DND-41 (cell line): ENCODE measurements around the gene GABRR3.

Source experiments
- ATAC-seq: fragments of 200-7000 bp; cut with Tn5 transposase; 3 replicates; pipeline ENCODE4 v1.9.1; 2021; ENCODE audit warnings: low read depth; ENCODE audit not compliant: insufficient read depth
- DNase-seq: peaks from one replicate; pipeline ENCODE4 v3.0.0-alpha.2; 2020
- H2AFZ ChIP-seq: 2 replicates; pipeline ENCODE4 v1.6.0; 2012; ENCODE audit warnings: low read depth, low read length
- H3K27ac ChIP-seq: 2 replicates; pipeline ENCODE4 v1.5.1; 2012; ENCODE audit warnings: low read length, inconsistent platforms
- H3K27me3 ChIP-seq: fragments of 200-600 bp; sonication (generic); 2 replicates; pipeline ENCODE4 v1.6.0; 2012; ENCODE audit warnings: low read length, mild to moderate bottlenecking, inconsistent platforms; ENCODE audit not compliant: insufficient read depth, poor library complexity
- H3K36me3 ChIP-seq: 2 replicates; pipeline ENCODE4 v1.5.1; 2012; ENCODE audit warnings: low read length, inconsistent platforms; ENCODE audit not compliant: insufficient read depth
- H3K4me1 ChIP-seq: 2 replicates; pipeline ENCODE4 v1.5.1; 2012; ENCODE audit warnings: mild to moderate bottlenecking, low read length; ENCODE audit not compliant: insufficient read depth
- H3K4me2 ChIP-seq: 2 replicates; pipeline ENCODE4 v1.6.0; 2012; ENCODE audit warnings: mild to moderate bottlenecking, moderate library complexity, low read length, inconsistent platforms; ENCODE audit not compliant: insufficient read depth
- H3K4me3 ChIP-seq, 2 experiments: fragments of 200-600 bp in 1 of 2; shearing (Covaris generic) in 1 of 2; 2 replicates each; pipeline ENCODE4 v1.5.1; 2012 to 2016; ENCODE audit warnings: inconsistent platforms in 2 of 2, low read length in 2 of 2, mild to moderate bottlenecking in 2 of 2, low read depth in 1 of 2, moderate library complexity in 1 of 2
- H3K79me2 ChIP-seq: 2 replicates; pipeline ENCODE4 v1.6.0; 2012; ENCODE audit warnings: low read length, inconsistent platforms; ENCODE audit not compliant: insufficient read depth
- H3K9ac ChIP-seq: 2 replicates; pipeline ENCODE4 v1.6.0; 2012; ENCODE audit warnings: low read depth, mild to moderate bottlenecking, inconsistent platforms, low read length, moderate library complexity
- H3K9me3 ChIP-seq: 2 replicates; pipeline ENCODE4 v1.5.1; 2012; ENCODE audit warnings: low read length, moderate library complexity, mild to moderate bottlenecking, inconsistent platforms; ENCODE audit not compliant: insufficient read depth, severe bottlenecking
- H4K20me1 ChIP-seq: 2 replicates; pipeline ENCODE4 v1.6.0; 2012; ENCODE audit warnings: low read length; ENCODE audit not compliant: insufficient read depth
- CTCF ChIP-seq: IDR thresholded peaks from 2 replicates; pipeline ENCODE4 v1.5.1; 2012; ENCODE audit warnings: borderline replicate concordance, low read length, moderate library complexity, mild to moderate bottlenecking; ENCODE audit not compliant: poor library complexity, severe bottlenecking; ENCODE audit errors: extremely low read depth
- EZH2 ChIP-seq: IDR thresholded peaks from 3 replicates; pipeline ENCODE4 v1.6.1; 2012; ENCODE audit warnings: borderline replicate concordance, low read depth, mild to moderate bottlenecking, moderate library complexity, low read length, inconsistent platforms; ENCODE audit not compliant: severe bottlenecking

GABRR3 gene

GRCh38 chr3:97970156-97970555 is 65.0 kb downstream of the GABRR3 start:
- H3K4me3 ChIP-seq: no peak overlapping the region

GRCh38 chr3:97969541-97969940 is 65.6 kb downstream of the GABRR3 start:
- no peaks in the 10 kb centered on the region for H3K9me3 ChIP-seq
- no peaks in the 10 kb centered on the region for H4K20me1 ChIP-seq
- H3K27me3 ChIP-seq: no peaks in the 10 kb centered on the region
- peaks cover 6% of the 10 kb centered on the region; the same call in 1 of the 2 replicates for H3K36me3 ChIP-seq
- TF ChIP-seq CTCF (no peak), EZH2 (no peak)
- H3K9ac ChIP-seq: no peak overlapping the region
- peaks cover 29% of the 10 kb centered on the region; the same call in 1 of the 2 replicates for H3K79me2 ChIP-seq
- ATAC-seq (no peak), DNase-seq (no peak)
- H3K27ac ChIP-seq: no peak overlapping the region
- H3K4me2 ChIP-seq: peak overlapping the region; percentile 60; the same call in 1 of the 2 replicates
- no peak overlapping the region for H3K4me3 ChIP-seq
- H3K4me1 ChIP-seq: peaks cover 47% of the 10 kb centered on the region
- H2AFZ ChIP-seq: no peak overlapping the region

More at GRCh38 chr3:97970156-97970555, 65.0 kb downstream of the GABRR3 start:
- Histone ChIP-seq H2AFZ (no peak overlapping the region), H3K27me3 (no peaks in the 10 kb centered on the region), H3K79me2 (peaks cover 29% of the 10 kb centered on the region; the same call in 1 of the 2 replicates), H3K4me2 (peak overlapping the region; percentile 60), H3K9ac (no peak overlapping the region), H3K9me3 (no peaks in the 10 kb centered on the region), H3K4me1 (peaks cover 52% of the 10 kb centered on the region), H3K36me3 (peaks cover 6% of the 10 kb centered on the region; the same call in 1 of the 2 replicates), H4K20me1 (no peaks in the 10 kb centered on the region), H3K27ac (no peak overlapping the region)
- no peak for ATAC-seq
- TF ChIP-seq EZH2: no peak
- no peak for TF ChIP-seq CTCF
- DNase-seq: no peak

GRCh38 chr3:97968376-97968775 is 66.7 kb downstream of the GABRR3 start:
- DNase-seq: peak; percentile 22
- H3K9me3 ChIP-seq: no peaks in the 10 kb centered on the region
- H2AFZ ChIP-seq: no peak overlapping the region
- H3K79me2 ChIP-seq: peaks cover 35% of the 10 kb centered on the region; the same call in 1 of the 2 replicates
- peaks cover 47% of the 10 kb centered on the region for H3K4me1 ChIP-seq
- no peak overlapping the region for H3K4me3 ChIP-seq
- H3K27ac ChIP-seq: no peak overlapping the region
- peak; percentile 40; the same call in 2 of the 3 replicates for ATAC-seq
- H3K36me3 ChIP-seq: peaks cover 10% of the 10 kb centered on the region; the same call in 1 of the 2 replicates
- no peak overlapping the region for H3K4me2 ChIP-seq
- H3K9ac ChIP-seq: no peak overlapping the region
- TF ChIP-seq CTCF (no peak), EZH2 (no peak)
- H4K20me1 ChIP-seq: no peaks in the 10 kb centered on the region
- H3K27me3 ChIP-seq: no peaks in the 10 kb centered on the region

GRCh38 chr3:97967966-97968365 is 67.1 kb downstream of the GABRR3 start:
- H3K4me2 ChIP-seq: no peak overlapping the region
- peaks cover 39% of the 10 kb centered on the region; the same call in 1 of the 2 replicates for H3K79me2 ChIP-seq
- H3K27me3 ChIP-seq: no peaks in the 10 kb centered on the region
- ATAC-seq (no peak), DNase-seq (no peak)
- H3K4me1 ChIP-seq: peaks cover 44% of the 10 kb centered on the region
- TF ChIP-seq EZH2 (no peak), CTCF (peak; percentile 4)
- peaks cover 13% of the 10 kb centered on the region for H3K36me3 ChIP-seq
- no peak overlapping the region for H3K27ac ChIP-seq
- no peaks in the 10 kb centered on the region for H3K9me3 ChIP-seq
- H2AFZ ChIP-seq: no peak overlapping the region
- H4K20me1 ChIP-seq: no peaks in the 10 kb centered on the region
- H3K9ac ChIP-seq: no peak overlapping the region
- no peak overlapping the region for H3K4me3 ChIP-seq
